GM19372 (cell line): ENCODE results near the gene CD320.
"Not testable (repeated sequence)": the region's sequence is repeated elsewhere in the genome, so short reads cannot be mapped to it uniquely, and the experiment has no call there.

Experiments used
- ATAC-seq: cut with Tn5 transposase; IDR thresholded peaks from one replicate; pipeline ENCODE4 v1.9.1; 2021; ENCODE audit warnings: mild to moderate bottlenecking, low read depth, moderate library complexity; ENCODE audit not compliant: unreplicated experiment

The CD320 gene

GRCh38 chr19:8307965-8308866 is at the start of gene CD320:
Gene CD320, minus strand, starts transcription at chr19:8308358. Its CDS starts 68 bp downstream, at chr19:8308290.
- peak; percentile 68 for ATAC-seq

GRCh38 chr19:8357007-8357521 is 48.9 kb upstream of the CD320 start:
- ATAC-seq: no peak

- ATAC-seq: no peak
These were observed 47.7 kb upstream of the CD320 start for GRCh38 chr19:8355631-8356402.

- ATAC-seq: not testable (repeated sequence)
These were observed 44.7 kb upstream of the CD320 start for GRCh38 chr19:8352845-8353244.

GRCh38 chr19:8352134-8352827 is 44.1 kb upstream of the CD320 start:
- ATAC-seq: no peak

- ATAC-seq: not testable (repeated sequence)
These were observed 41.6 kb upstream of the CD320 start for GRCh38 chr19:8349629-8350372.

GRCh38 chr19:8343483-8343844 is 35.3 kb upstream of the CD320 start:
- ATAC-seq: no peak

- ATAC-seq: no peak
These were observed 34.7 kb upstream of the CD320 start, which contains the start of gene KANK3 for GRCh38 chr19:8342684-8343482. Gene KANK3, minus strand, starts transcription at chr19:8343262. Its CDS starts 5,434 bp downstream, at chr19:8337828.

GRCh38 chr19:8342316-8342683 is 34.1 kb upstream of the CD320 start:
- ATAC-seq: no peak

- not testable (repeated sequence) for ATAC-seq
These were observed 33.3 kb upstream of the CD320 start for GRCh38 chr19:8341504-8341903.

- no peak for ATAC-seq
These were observed 32.4 kb upstream of the CD320 start for GRCh38 chr19:8340341-8341096.

GRCh38 chr19:8338835-8339234 is 30.7 kb upstream of the CD320 start:
- ATAC-seq: no peak

- ATAC-seq: no peak
These were observed 29.6 kb upstream of the CD320 start for GRCh38 chr19:8337728-8338127.

- ATAC-seq: no peak
These were observed 28.5 kb upstream of the CD320 start for GRCh38 chr19:8336660-8337059.

GRCh38 chr19:8336072-8336569 is 28.0 kb upstream of the CD320 start:
- ATAC-seq: no peak

GRCh38 chr19:8335343-8336071 is 27.3 kb upstream of the CD320 start:
- peak; percentile 42 for ATAC-seq

- ATAC-seq: peak; percentile 71
These were observed 26.5 kb upstream of the CD320 start for GRCh38 chr19:8334458-8335342.
